HepG2 (cell line): Measurements from ENCODE around the gene NRBP1. TPM values are rescaled to one million over a fixed set of nuclear protein-coding genes. Genes with fewer than 3 reads are reported as not detected.

Source experiments
- ATAC-seq: fragments of 200-7000 bp; cut with Tn5 transposase; 3 replicates; pipeline ENCODE4 v1.9.1; 2020; ENCODE audit warnings: mild to moderate bottlenecking, moderate library complexity
- BruUV-seq: library from RNA; stranded (reverse); fragments of 400-500 nt; replicated peaks from 2 replicates; lab custom pipeline; 2021; lab: Mats Ljungman, UMichigan
- CTCF ChIA-PET: fragments of 300-600 bp; formaldehyde crosslinking; extraction: SDS; loops from one replicate; lab custom pipeline; 2021; ENCODE audit warnings: low total read pairs, inconsistent platforms, low intra/inter-chr PET ratio; lab: Yijun Ruan, JAX
- POLR2A ChIA-PET: fragments of 350-600 bp; sonication (Branson Sonifier 250); formaldehyde crosslinking; loops from one replicate; lab custom pipeline; 2020; ENCODE audit warnings: antibody characterized with exemption, inconsistent platforms; lab: Yijun Ruan, JAX
- DNase-seq: peaks from one replicate; pipeline ENCODE4 v3.0.0-alpha.2; 2015; ENCODE audit warnings: low spot score
- FAIRE-seq: peaks from 3 replicates; lab custom pipeline; 2011; peaks lifted over from hg19 to GRCh38; lab: Jason Lieb, UNC
- H2AFZ ChIP-seq: one replicate; pipeline ENCODE4 v1.6.1; 2011; ENCODE audit warnings: low read length, inconsistent platforms
- H3K27ac ChIP-seq: fragments of 300-600 bp; 3 replicates; pipeline ENCODE4 v1.8.0; 2011; ENCODE audit warnings: mixed run types, mild to moderate bottlenecking, mixed read lengths, low read length, inconsistent platforms; ENCODE audit not compliant: insufficient read depth; ENCODE audit errors: extremely low read length
- H3K27me3 ChIP-seq, 2 experiments: fragments of 200-600 bp in 1 of 2; 2 replicates in 1 of 2; 3 replicates in 1 of 2; pipeline versions ENCODE4 v1.6.0 to v1.8.0; 2011; ENCODE audit warnings: low read length in 2 of 2, mild to moderate bottlenecking in 2 of 2, moderate library complexity in 2 of 2, inconsistent platforms in 1 of 2; ENCODE audit not compliant: insufficient read depth in 2 of 2, control insufficient read depth in 1 of 2
- H3K36me3 ChIP-seq, 2 experiments: fragments of 200-600 bp in 1 of 2; replicated peaks in 1 of 2; 2 replicates in 1 of 2; 3 replicates in 1 of 2; pipeline versions ENCODE4 v1.5.1 to v1.8.0; 2011; ENCODE audit warnings: low read length in 2 of 2, inconsistent platforms in 1 of 2; ENCODE audit not compliant: insufficient read depth in 2 of 2, control insufficient read depth in 1 of 2
- H3K4me1 ChIP-seq: 2 replicates; pipeline ENCODE4 v1.5.1; 2012; ENCODE audit warnings: low read length, inconsistent platforms; ENCODE audit not compliant: insufficient read depth
- H3K4me2 ChIP-seq: 2 replicates; pipeline ENCODE4 v1.6.0; 2011; ENCODE audit warnings: low read depth, low read length, inconsistent platforms
- H3K4me3 ChIP-seq, 3 experiments: fragments of 200-600 bp in 1 of 3; sonication (generic), shearing (Covaris generic) in 1 of 3; replicated peaks in 1 of 3; 2 replicates each; pipeline ENCODE4 v1.5.1; 2011 to 2016; ENCODE audit warnings: low read length in 3 of 3, inconsistent platforms in 2 of 3, low read depth in 2 of 3, mild to moderate bottlenecking in 2 of 3, control low read depth in 1 of 3, mixed read lengths in 1 of 3; ENCODE audit not compliant: insufficient read depth in 1 of 3
- H3K79me2 ChIP-seq: one replicate; pipeline ENCODE4 v1.6.1; 2011; ENCODE audit warnings: low read length, inconsistent platforms; ENCODE audit not compliant: insufficient read depth
- H3K9ac ChIP-seq: 2 replicates; pipeline ENCODE4 v1.6.0; 2011; ENCODE audit warnings: mild to moderate bottlenecking, low read depth, low read length, inconsistent platforms; ENCODE audit not compliant: insufficient read depth
- H3K9me3 ChIP-seq: 2 replicates; pipeline ENCODE4 v1.5.1; 2012; ENCODE audit warnings: mild to moderate bottlenecking, low read length
- H4K20me1 ChIP-seq: 2 replicates; pipeline ENCODE4 v1.6.0; 2011; ENCODE audit warnings: inconsistent platforms, mild to moderate bottlenecking, low read length, moderate library complexity; ENCODE audit not compliant: insufficient read depth
- CTCF ChIP-seq: sonication (generic); formaldehyde crosslinking; IDR thresholded peaks from 2 replicates; pipeline ENCODE4 v1.5.0; 2020; ENCODE audit warnings: mild to moderate bottlenecking, missing genetic modification reagents, moderate library complexity
- DRAP1 ChIP-seq: IDR thresholded peaks from 2 replicates; pipeline ENCODE4 v1.6.1; 2016; ENCODE audit warnings: missing genetic modification reagents, missing compliant biosample characterization
- GATAD1 ChIP-seq: IDR thresholded peaks from 2 replicates; pipeline ENCODE4 v1.6.1; 2016; ENCODE audit warnings: missing genetic modification reagents, missing compliant biosample characterization
- GATAD2A ChIP-seq: IDR thresholded peaks from 2 replicates; pipeline ENCODE4 v1.6.1; 2016
- HBP1 ChIP-seq: IDR thresholded peaks from 2 replicates; pipeline ENCODE4 v1.6.1; 2016; ENCODE audit warnings: low read depth, control low read depth
- RBFOX2 ChIP-seq: fragments of 200-400 bp; formaldehyde crosslinking; IDR thresholded peaks from 2 replicates; pipeline ENCODE4 v1.6.1; 2017; ENCODE audit warnings: low read depth, mild to moderate bottlenecking, low read length
- TGIF2 ChIP-seq: IDR thresholded peaks from 2 replicates; pipeline ENCODE4 v1.6.1; 2016; ENCODE audit warnings: control low read depth, missing compliant biosample characterization
- TSC22D2 ChIP-seq: sonication (generic); formaldehyde crosslinking; IDR thresholded peaks from 2 replicates; pipeline ENCODE4 v1.5.1; 2020; ENCODE audit warnings: missing genetic modification reagents, mild to moderate bottlenecking, borderline replicate concordance
- ZNF121 ChIP-seq: sonication (generic); formaldehyde crosslinking; IDR thresholded peaks from 2 replicates; pipeline ENCODE4 v1.5.0; 2020; ENCODE audit warnings: mild to moderate bottlenecking, missing genetic modification reagents
- ZNF567 ChIP-seq: sonication (generic); formaldehyde crosslinking; IDR thresholded peaks from 2 replicates; pipeline ENCODE4 v1.8.1; 2023; ENCODE audit warnings: mild to moderate bottlenecking, missing genetic modification reagents, borderline replicate concordance
- WGBS: methylation state at CpG from one replicate; pipeline ENCODE4 v1.1.6; 2017; ENCODE audit warnings: low lambda C conversion rate; 5-methylcytosine and 5-hydroxymethylcytosine counted together
- in situ Hi-C: cut with HindIII; loops from 2 replicates; pipeline ENCODE4 v1.10.0; 2017; ENCODE audit warnings: low pct_unique_long_range_greater_than_20kb; ENCODE audit not compliant: extremely low pct_ligation_motif_present
- intact Hi-C: fragments of 100-400 bp; cut with micrococcal nuclease; formaldehyde crosslinking; loops from one replicate; pipeline ENCODE4 v1.10.0; 2022; ENCODE audit not compliant: unreplicated experiment
- polyA plus RNA-seq, 8 experiments: library from polyadenylated mRNA; depleted of rRNA in 3 of 8; stranded (reverse) in 7 of 8; unstranded in 1 of 8; fragments of >200 nt; fragmentation: Illumina TruSeq in 4 of 8; extraction: Trizol in 4 of 8; gene quantifications; 2 replicates each; pipeline versions ENCODE4 v1.2.1 to v1.2.3, GENCODE V29; 2011 to 2016; ENCODE audit warnings: low read depth in 4 of 8, missing spikeins in 1 of 8, mixed read lengths in 1 of 8; ENCODE audit not compliant: insufficient read depth in 1 of 8
- total RNA-seq, 5 experiments: library from RNA; depleted of rRNA; stranded (reverse); fragments of >200 nt; fragmentation: Illumina TruSeq; extraction: Trizol; gene quantifications; 2 replicates each; pipeline ENCODE4 v1.2.3, GENCODE V29; 2016; ENCODE audit warnings: low read depth in 1 of 5

The NRBP1 gene
- total and polyA plus RNA-seq, 2 of the 13 experiments (the other 11 are each of a cell fraction or from before 2014, with no cell fraction given), result 165 to 240 TPM

- peaks cover 93% of the 10 kb centered on the region for H3K79me2 ChIP-seq
- intact Hi-C loops (no loop called here), in situ Hi-C loops (no loop called here)
- POLR2A ChIA-PET, result interaction anchor here (1.8 kb wide), 1 partner anchor 29 kb away, joined by 5 read pairs; no protein-coding TSS in a partner anchor
- ATAC-seq (no peak), DNase-seq (no peak), FAIRE-seq (no peak)
- no peak overlapping the region for H2AFZ ChIP-seq
- H3K4me2 ChIP-seq, result no peak overlapping the region
- WGBS, result 94% methylated on average over 2 of the region's 2 CpGs
- TF ChIP-seq ZNF121 (CRISPR knock-in tag) (peak; percentile 58; the same call in 1 of the 2 replicates), RBFOX2 (0 out of 2 replicates have a peak, but pooled peaks have one; percentile 1), ZNF567 (CRISPR knock-in tag) (no peak)
- no TSS peak for BruUV-seq
- H3K9me3 ChIP-seq, result no peaks in the 10 kb centered on the region
- H3K27me3 ChIP-seq, result no peaks in the 10 kb centered on the region
- H3K27ac ChIP-seq, result peak overlapping the region; percentile 7
- no peak overlapping the region for H3K4me3 ChIP-seq
- H3K4me1 ChIP-seq, result peaks cover 30% of the 10 kb centered on the region; the same call in 1 of the 2 replicates
- 0 out of 2 replicates have a peak, but pooled peaks cover 3% of the 10 kb centered on the region for H4K20me1 ChIP-seq
- peaks cover 1 to 39% of the 10 kb centered on the region in 2 experiments; a peak in 3 of 5 replicates for H3K36me3 ChIP-seq
- H3K9ac ChIP-seq, result no peak overlapping the region
- CTCF ChIA-PET, result no interaction called here
Measured at GRCh38 chr2:27400348-27401135, 27.9 kb upstream of the NRBP1 start.

- peak; percentile 88 for DNase-seq
- peaks cover 0 to 12% of the 10 kb centered on the region in 2 experiments; a peak in 3 of 5 replicates for H3K36me3 ChIP-seq
- peaks cover 68% of the 10 kb centered on the region for H3K4me1 ChIP-seq
- no peak overlapping the region for H2AFZ ChIP-seq
- H3K4me2 ChIP-seq, result peak overlapping the region; percentile 97
- in situ Hi-C loops (no loop called here), intact Hi-C loops (loop anchor here (1.0 to 5.0 kb wide), 5 partner anchors 81 to 275 kb away; partner anchors contain the start of genes IFT172, SLC4A1AP and SUPT7L)
- 49% methylated on average over 16 of the region's 16 CpGs for WGBS
- H3K9ac ChIP-seq, result peak overlapping the region; percentile 93
- H3K4me3 ChIP-seq, result peak overlapping the region; percentile 86 to 99 (median 93)
- peak overlapping the region; percentile 95 for H3K27ac ChIP-seq
- H4K20me1 ChIP-seq, result 0 out of 2 replicates have a peak, but pooled peaks cover 6% of the 10 kb centered on the region
- ChIA-PET CTCF (interaction anchor here (0.7 to 3.5 kb wide), 3 partner anchors 22 to 275 kb away, joined by 4 to 29 read pairs (median 23); no protein-coding TSS in a partner anchor), POLR2A (interaction anchor here (1.5 to 3.8 kb wide), 6 partner anchors 22 to 256 kb away, joined by 3 to 133 read pairs (median 23); partner anchors contain the start of genes CCDC121, GPN1, GTF3C2 and NRBP1)
- FAIRE-seq, result peak; percentile 74
- peaks cover 56% of the 10 kb centered on the region for H3K79me2 ChIP-seq
- no peaks in the 10 kb centered on the region for H3K9me3 ChIP-seq
- peak; percentile 23 for ATAC-seq
- no peaks in the 10 kb centered on the region; a peak in 1 of 5 replicates for H3K27me3 ChIP-seq
- no TSS peak for BruUV-seq
- TF ChIP-seq GATAD1 (CRISPR knock-in tag) (peak; percentile 33; the same call in 1 of the 2 replicates), TSC22D2 (CRISPR knock-in tag) (0 out of 2 replicates have a peak, but pooled peaks have one; percentile 14), TGIF2 (CRISPR knock-in tag) (no peak; the same call in 1 of the 2 replicates), DRAP1 (CRISPR knock-in tag) (no peak), CTCF (CRISPR knock-in tag) (peak; percentile 83), HBP1 (CRISPR knock-in tag) (no peak), GATAD2A (CRISPR knock-in tag) (peak; percentile 28; the same call in 1 of the 2 replicates)
Measured at GRCh38 chr2:27407798-27408491, 20.5 kb upstream of the NRBP1 start.
